NCI-H1105 (cell line): Measurements from ENCODE around the gene CNOT10.
A peak's percentile ranks its signal among the peaks of the same experiment; 100 is the strongest.

Source experiments
- DNase-seq: peaks from one replicate; lab custom pipeline; 2025; lab: John Stamatoyannopoulos, UW

CNOT10 gene

GRCh38 chr3:32817558-32818228, 132.7 kb downstream of the CNOT10 start, which contains the start of gene TRIM71:
TRIM71 (plus strand) TSS chr3:32817997; CDS start chr3:32818081, 84 bp downstream.
- no peak for DNase-seq

- peak; percentile 8 for DNase-seq
These were observed 133.4 kb downstream of the CNOT10 start for GRCh38 chr3:32818229-32818969.

- no peak for DNase-seq
These were observed 134.1 kb downstream of the CNOT10 start for GRCh38 chr3:32818970-32819511.

GRCh38 chr3:32819551-32820348, 134.8 kb downstream of the CNOT10 start:
- no peak for DNase-seq

GRCh38 chr3:32820430-32820829, 135.4 kb downstream of the CNOT10 start:
- DNase-seq: no peak

- DNase-seq: no peak
These were observed 136.1 kb downstream of the CNOT10 start for GRCh38 chr3:32820971-32821685.

- no peak for DNase-seq
These were observed 136.8 kb downstream of the CNOT10 start for GRCh38 chr3:32821686-32822296.

GRCh38 chr3:32822609-32823498, 137.9 kb downstream of the CNOT10 start:
- DNase-seq: no peak
